ENCODE results near the gene NAV2. TPM values are rescaled to one million over a fixed set of nuclear protein-coding genes. Genes with fewer than 3 reads are reported as not detected.

Gene NAV2
- total RNA-seq, 1 donor: 11.2 TPM

DNA sequence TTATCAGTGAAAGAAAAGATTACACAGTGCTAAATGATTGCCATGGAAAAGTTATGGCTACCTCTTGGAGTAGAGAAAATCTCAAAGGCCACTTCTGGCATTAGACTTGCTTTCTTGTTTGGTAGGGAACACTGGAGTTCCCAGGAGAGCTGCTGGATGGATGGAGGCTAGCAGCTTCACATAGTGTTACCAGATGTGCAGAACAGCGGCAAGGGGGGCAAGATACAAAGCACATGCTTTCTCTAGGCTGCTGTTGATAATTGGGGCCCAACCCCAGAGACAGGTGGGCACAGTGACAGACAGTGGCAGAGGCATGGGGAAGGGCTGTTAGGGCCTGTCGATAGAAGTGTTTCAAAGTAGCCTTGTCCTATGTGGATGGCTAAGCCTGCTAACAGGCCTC, 352.8 kb downstream of the NAV2 start:
- no peak for DNase-seq (ENCODE audit: low read depth)
- TF ChIP-seq, protein P1, sequence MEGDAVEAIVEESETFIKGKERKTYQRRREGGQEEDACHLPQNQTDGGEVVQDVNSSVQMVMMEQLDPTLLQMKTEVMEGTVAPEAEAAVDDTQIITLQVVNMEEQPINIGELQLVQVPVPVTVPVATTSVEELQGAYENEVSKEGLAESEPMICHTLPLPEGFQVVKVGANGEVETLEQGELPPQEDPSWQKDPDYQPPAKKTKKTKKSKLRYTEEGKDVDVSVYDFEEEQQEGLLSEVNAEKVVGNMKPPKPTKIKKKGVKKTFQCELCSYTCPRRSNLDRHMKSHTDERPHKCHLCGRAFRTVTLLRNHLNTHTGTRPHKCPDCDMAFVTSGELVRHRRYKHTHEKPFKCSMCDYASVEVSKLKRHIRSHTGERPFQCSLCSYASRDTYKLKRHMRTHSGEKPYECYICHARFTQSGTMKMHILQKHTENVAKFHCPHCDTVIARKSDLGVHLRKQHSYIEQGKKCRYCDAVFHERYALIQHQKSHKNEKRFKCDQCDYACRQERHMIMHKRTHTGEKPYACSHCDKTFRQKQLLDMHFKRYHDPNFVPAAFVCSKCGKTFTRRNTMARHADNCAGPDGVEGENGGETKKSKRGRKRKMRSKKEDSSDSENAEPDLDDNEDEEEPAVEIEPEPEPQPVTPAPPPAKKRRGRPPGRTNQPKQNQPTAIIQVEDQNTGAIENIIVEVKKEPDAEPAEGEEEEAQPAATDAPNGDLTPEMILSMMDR (IDR thresholded peaks at IDR 0.05; ENCODE audit: insufficient read depth, low read depth, low read length): no peak
- no peak overlapping the region for H3K4me3 ChIP-seq (ENCODE audit: low read depth, low read length)

DNA sequence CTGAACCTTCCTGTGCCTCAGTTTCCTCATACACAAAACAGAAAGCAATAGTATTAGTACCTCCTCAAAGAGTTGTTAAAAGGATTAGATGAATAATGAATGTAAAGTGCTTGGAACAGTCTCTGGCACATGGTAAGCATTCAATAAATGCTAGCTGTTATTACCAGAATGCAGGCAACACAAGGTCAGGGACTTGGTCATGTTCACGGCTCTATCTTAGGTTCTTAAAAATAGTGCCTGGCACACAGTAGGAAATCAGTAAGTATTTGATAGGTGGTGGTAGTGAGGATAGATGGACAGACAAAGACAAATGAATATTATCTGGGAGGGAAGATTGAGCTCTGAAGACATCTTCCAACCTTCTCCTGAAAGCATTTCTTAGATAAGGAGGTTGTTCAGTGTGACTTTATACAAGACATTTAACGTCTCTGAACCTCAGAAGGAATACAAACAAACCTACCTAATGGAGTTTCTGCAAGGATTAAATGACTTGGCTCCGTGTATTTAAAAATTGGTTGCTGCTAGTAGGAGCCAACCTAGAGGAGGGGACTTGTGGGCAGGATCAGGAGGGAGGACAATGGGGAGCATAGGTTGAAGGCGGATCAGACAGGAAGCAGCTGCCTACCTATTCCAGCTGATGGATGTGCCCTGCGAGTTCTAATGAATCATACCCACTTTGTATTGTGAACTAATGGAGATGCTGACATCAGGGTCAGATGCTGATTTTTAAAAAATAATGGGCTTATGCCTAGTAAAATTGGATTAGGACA, 353.6 kb downstream of the NAV2 start:
- DNase-seq (ENCODE audit: low read depth): no peak
- no peak overlapping the region for H3K4me3 ChIP-seq (ENCODE audit: low read depth, low read length)
- TF ChIP-seq, protein P1 (IDR thresholded peaks at IDR 0.05; ENCODE audit: insufficient read depth, low read depth, low read length): no peak

DNA sequence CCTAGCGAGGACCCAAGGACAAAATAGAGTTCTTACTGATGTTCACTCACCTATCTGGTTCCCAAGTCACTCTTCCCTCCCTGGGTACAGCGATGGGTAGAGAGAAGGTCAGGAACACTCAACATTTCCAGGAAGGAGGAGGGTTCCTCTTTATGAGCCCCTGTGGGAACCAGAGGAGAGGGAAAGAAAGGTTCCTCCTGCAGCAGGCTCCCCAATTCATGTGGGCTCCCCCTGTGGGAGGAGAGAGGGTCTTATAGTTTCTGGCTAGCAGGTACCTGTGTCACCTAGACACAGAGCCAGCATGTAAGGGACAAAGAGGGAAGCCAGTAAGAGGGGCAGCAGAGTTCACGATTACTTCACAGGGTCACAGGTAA, 354.1 kb downstream of the NAV2 start:
- H3K4me3 ChIP-seq (ENCODE audit: low read depth, low read length): no peak overlapping the region
- no peak for DNase-seq (ENCODE audit: low read depth)
- TF ChIP-seq, protein P1 (IDR thresholded peaks at IDR 0.05; ENCODE audit: insufficient read depth, low read depth, low read length): no peak

DNA sequence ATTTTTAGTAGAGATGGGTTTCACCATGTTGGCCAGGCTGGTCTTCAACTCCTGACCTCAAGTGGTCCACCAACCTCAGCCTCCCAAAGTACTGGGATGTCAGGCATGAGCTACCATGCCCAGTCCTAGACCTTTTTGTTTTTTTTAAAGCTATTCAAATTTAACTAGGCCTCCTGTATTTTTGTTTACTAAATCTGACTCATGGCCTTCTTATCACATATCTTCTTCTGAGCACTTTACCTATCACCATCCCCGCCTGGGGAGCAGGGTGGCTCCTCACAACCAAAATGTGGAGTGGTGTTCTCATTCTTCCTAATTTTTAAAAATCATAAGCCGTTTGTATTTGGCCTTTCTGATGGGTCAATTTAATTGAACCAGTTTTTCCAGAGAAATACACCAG, 355.0 kb downstream of the NAV2 start:
- H3K4me3 ChIP-seq (ENCODE audit: low read depth, low read length): no peak overlapping the region
- no peak for DNase-seq (ENCODE audit: low read depth)
- TF ChIP-seq, protein P1 (IDR thresholded peaks at IDR 0.05; ENCODE audit: insufficient read depth, low read depth, low read length): no peak

DNA sequence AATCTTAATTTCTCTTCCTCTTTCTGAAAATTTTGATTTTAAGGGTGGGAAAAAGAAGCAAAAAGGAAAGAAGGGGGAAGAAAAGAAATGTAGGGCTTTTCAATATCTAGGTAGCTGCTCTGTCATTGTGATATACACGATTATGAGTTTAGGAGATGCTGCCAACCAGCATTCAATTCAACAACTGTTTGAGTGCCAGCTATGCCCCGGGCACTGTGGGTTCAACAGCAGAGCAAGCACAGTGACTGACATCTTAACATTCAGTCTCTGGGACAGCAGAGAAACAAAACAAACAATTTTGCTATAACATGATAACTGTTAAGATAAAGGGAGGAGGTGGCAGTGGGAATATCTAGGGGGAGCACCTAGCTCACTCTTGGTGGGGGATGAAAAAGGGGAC, 356.1 kb downstream of the NAV2 start:
- DNase-seq (ENCODE audit: low read depth): no peak
- no peak overlapping the region for H3K4me3 ChIP-seq (ENCODE audit: low read depth, low read length)
- TF ChIP-seq, protein P1 (IDR thresholded peaks at IDR 0.05; ENCODE audit: insufficient read depth, low read depth, low read length): no peak

DNA sequence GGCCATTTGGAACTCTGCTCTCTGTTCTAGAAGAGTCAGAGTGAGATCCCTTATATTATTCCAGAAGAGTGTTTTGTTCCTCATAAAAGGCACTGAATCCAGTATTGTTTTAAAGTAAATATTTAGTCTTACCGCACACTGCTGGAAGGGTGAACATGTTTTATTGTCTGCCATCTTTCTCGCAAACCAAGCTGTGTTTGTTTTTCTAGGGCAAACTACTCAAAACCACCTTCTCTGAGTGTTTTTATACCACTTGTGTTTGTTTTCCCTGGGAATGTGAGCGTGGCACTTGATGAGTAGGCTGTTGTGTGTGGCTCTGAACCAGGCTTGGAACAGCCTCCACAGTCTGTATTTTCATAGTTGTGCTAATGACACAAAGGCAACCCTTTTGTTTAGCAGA, 357.8 kb downstream of the NAV2 start:
- TF ChIP-seq, protein P1 (IDR thresholded peaks at IDR 0.05; ENCODE audit: insufficient read depth, low read depth, low read length): no peak
- no peak for DNase-seq (ENCODE audit: low read depth)
- H3K4me3 ChIP-seq (ENCODE audit: low read depth, low read length): no peak overlapping the region

DNA sequence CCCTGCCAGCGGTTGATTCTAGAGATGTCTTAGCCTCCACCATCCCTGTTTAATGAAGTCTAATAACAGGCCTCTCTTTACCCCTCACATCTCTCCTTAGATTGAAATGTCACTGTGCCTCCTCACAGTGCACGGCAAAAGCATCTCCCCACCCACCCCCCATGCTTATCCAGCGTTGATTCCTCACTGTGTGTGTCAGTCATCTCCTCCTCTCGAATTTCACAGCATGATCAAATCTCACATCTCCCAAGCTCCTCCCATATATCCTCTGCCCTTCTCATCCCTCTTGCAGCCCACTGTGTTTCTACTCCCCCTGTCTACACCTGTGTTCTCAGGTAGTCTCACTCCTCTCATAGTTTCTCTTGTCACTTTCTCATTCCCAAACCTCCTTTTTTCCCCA, 363.0 kb downstream of the NAV2 start:
- no peak overlapping the region for H3K4me3 ChIP-seq (ENCODE audit: low read depth, low read length)
- TF ChIP-seq, protein P1 (IDR thresholded peaks at IDR 0.05; ENCODE audit: insufficient read depth, low read depth, low read length): no peak
- DNase-seq (ENCODE audit: low read depth): no peak

Measured in fibroblast of villous mesenchyme (primary cell).